Heart right ventricle (tissue), 16 donors: Measurements from ENCODE around the gene CREG1. TPM values are rescaled to one million over a fixed set of nuclear protein-coding genes. Genes with fewer than 3 reads are reported as not detected.
A peak's percentile ranks its signal among the peaks of the same experiment; 100 is the strongest.

Experiments
- ATAC-seq, 8 donors: fragments of 200-7000 bp; cut with Tn5 transposase; one replicate each; pipeline ENCODE4 v1.9.1; 2020; ENCODE audit warnings: mild to moderate bottlenecking in 8 of 8, moderate library complexity in 8 of 8, moderate number of reproducible peaks in 1 of 8
- DNase-seq, 2 donors: peaks; one replicate each; pipeline ENCODE4 v3.0.0-alpha.2; 2020
- H3K27ac ChIP-seq, 10 donors: fragments of 200-600 bp; sonication (generic) in 2 of 10; one replicate each; pipeline versions ENCODE4 v1.5.0 to v1.8.0; 2020 to 2022; ENCODE audit warnings: mild to moderate bottlenecking in 3 of 10
- H3K27me3 ChIP-seq, 7 donors: fragments of 200-600 bp; one replicate each; pipeline ENCODE4 v1.8.0; 2021 to 2022; ENCODE audit warnings: mild to moderate bottlenecking in 2 of 7
- H3K36me3 ChIP-seq, 9 donors: fragments of 200-600 bp; sonication (generic) in 1 of 9; one replicate each; pipeline versions ENCODE4 v1.5.0 to v1.8.0; 2020 to 2022; ENCODE audit warnings: mild to moderate bottlenecking in 2 of 9
- H3K4me1 ChIP-seq, 9 donors: fragments of 200-600 bp; sonication (generic) in 1 of 9; one replicate each; pipeline versions ENCODE4 v1.5.0 to v1.8.0; 2020 to 2022; ENCODE audit warnings: mild to moderate bottlenecking in 4 of 9
- H3K4me3 ChIP-seq, 10 donors: fragments of 200-600 bp; sonication (generic) in 2 of 10; one replicate each; pipeline versions ENCODE4 v1.5.0 to v1.8.0; 2020 to 2022; ENCODE audit warnings: mild to moderate bottlenecking in 7 of 10, moderate library complexity in 2 of 10
- H3K9me3 ChIP-seq, 11 donors: fragments of 200-600 bp in 10 of 11; sonication (generic) in 2 of 11; one replicate each; pipeline versions ENCODE4 v1.5.0 to v1.8.0; 2013 to 2022; ENCODE audit warnings: mild to moderate bottlenecking in 2 of 11, control low read depth in 1 of 11, moderate library complexity in 1 of 11
- WGBS, 2 donors: extraction: QIAGEN DNeasy Blood & Tissue Kit; methylation state at CpG; one replicate each; pipeline ENCODE4 v1.1.7; 2013; ENCODE audit warnings: inconsistent platforms in 1 of 2; 5-methylcytosine and 5-hydroxymethylcytosine counted together
- intact Hi-C, 10 donors: fragments of 100-400 bp; cut with DNase I; formaldehyde crosslinking; loops; one replicate each; pipeline versions ENCODE4 v1.11.1 to v1.14.2; 2022
- polyA plus RNA-seq, 2 donors: library from polyadenylated mRNA; stranded (reverse); fragments of 200-250 nt; gene quantifications; one replicate each; pipeline ENCODE4 v1.2.3, GENCODE V29; 2013
- total RNA-seq, 10 donors: library from RNA; stranded (reverse); fragmentation: NEBNext Ultra II Directional in 3 of 10; extraction: Animal tissue kit (Norgen Biotek cat#: 25700) in 3 of 10; gene quantifications; one replicate each; pipeline versions ENCODE4 v1.2.1 to v1.2.4, GENCODE V29; 2021 to 2023
- TF ChIP-seq, protein P1 (sequence below), 9 donors: fragments of 200-600 bp; sonication (generic) in 2 of 9; IDR thresholded peaks; one replicate each; pipeline versions ENCODE4 v1.5.0 to v1.8.0; 2021 to 2022; ENCODE audit warnings: antibody characterized with exemption in 9 of 9, mild to moderate bottlenecking in 5 of 9, moderate library complexity in 1 of 9
- donor health status: Arrhythmogenic right ventricular cardiomyopathy.
- donor health status: ischemic (EF 13 %, LVEDD 7.1; RV severe dilation, severe dysfunction).
- donor health status: healthy with polysubstance abuse.
- donor health status: DM: no; HTN: yes; CAD: no.
- donor health status: DM: no; HTN: no; CAD: no.
- donor health status: ischemic (EF 25% LVEDD 6.9; RV normal size, moderate dysfunction).
- donor health status: ischemic (EF 25% LVEDD 5.7; RV mildly dilated, moderate dysfunction).
- donor health status: healthy.
- donor health status: DM: yes; HTN: yes; CAD: no.
- donor health status: Ischemic cardiomyopathy.
- donor health status: ischemic (EF 35%, LVEDD 5.7; RV mildly dilated, moderate dysfunction).
- donor health status: nonischemic (EF 11% LVEDD 7.7; RV severe dilation, severe dysfunction).
- donor health status: DM: yes; HTN: yes; CAD: no.
- donor health status: PGD.
- donor health status: ischemic (EF 29% LVEDD 5.4; RV normal size, mild dysfunction).
- donor health status: nonischemic (EF 23%, LVEDD 6.1; RV moderate dilation, normal function).

The CREG1 gene
- total and polyA plus RNA-seq, 12 donors = 30.5 to 113 (median 70.2) TPM

DNA sequence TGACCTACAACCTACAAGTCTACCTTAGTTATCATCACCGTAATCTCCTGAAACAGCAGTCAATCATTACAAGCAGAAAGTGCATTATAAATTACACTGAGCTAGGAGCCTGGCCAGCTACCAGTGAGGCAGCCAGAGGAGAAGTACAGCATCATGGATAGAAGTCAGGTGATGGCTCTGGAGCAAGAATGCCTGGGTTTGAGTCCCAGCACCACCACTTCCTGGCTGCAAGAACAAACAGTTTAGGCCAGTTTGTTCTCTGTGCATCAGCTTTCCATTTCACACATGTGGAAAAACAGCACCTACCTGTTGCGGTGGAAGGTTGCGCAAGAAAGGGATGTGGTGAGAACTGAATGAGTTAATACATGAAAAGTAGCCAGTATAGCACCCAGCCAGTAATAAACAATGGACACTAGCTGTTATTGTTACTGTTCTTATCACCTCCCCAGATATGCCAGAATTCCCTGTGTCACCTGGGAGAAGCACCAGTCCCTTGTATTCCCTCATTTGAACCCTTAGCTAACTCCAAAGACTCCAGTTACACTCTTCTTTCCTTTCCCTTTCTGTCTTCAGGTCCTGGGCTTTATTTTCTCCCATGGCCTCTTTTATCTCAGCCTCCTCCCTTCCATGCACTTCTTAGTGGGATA lies 9.0 kb downstream of the CREG1 start:
- Histone ChIP-seq H3K36me3 (peaks cover 0 to 68% (median 18%) of the 10 kb centered on the region in 9 donors), H3K9me3 (no peaks in the 10 kb centered on the region), H3K4me1 (peaks cover 0 to 81% (median 6%) of the 10 kb centered on the region in 9 donors), H3K27ac (peak overlapping the region in 1 of 10 donors; percentile 28), H3K27me3 (no peaks in the 10 kb centered on the region), H3K4me3 (no peak overlapping the region)
- intact Hi-C loops = loop anchor here in 1 of 10 donors (5.0 kb wide), 1 partner anchor 327 kb away; no protein-coding TSS in a partner anchor
- TF ChIP-seq, protein P1, sequence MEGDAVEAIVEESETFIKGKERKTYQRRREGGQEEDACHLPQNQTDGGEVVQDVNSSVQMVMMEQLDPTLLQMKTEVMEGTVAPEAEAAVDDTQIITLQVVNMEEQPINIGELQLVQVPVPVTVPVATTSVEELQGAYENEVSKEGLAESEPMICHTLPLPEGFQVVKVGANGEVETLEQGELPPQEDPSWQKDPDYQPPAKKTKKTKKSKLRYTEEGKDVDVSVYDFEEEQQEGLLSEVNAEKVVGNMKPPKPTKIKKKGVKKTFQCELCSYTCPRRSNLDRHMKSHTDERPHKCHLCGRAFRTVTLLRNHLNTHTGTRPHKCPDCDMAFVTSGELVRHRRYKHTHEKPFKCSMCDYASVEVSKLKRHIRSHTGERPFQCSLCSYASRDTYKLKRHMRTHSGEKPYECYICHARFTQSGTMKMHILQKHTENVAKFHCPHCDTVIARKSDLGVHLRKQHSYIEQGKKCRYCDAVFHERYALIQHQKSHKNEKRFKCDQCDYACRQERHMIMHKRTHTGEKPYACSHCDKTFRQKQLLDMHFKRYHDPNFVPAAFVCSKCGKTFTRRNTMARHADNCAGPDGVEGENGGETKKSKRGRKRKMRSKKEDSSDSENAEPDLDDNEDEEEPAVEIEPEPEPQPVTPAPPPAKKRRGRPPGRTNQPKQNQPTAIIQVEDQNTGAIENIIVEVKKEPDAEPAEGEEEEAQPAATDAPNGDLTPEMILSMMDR (IDR thresholded peaks at IDR 0.05) = no peak
- WGBS, 2 donors = 97 to 99% methylated on average over 3 of the region's 3 CpGs
- ATAC-seq = no peak
- no peak for DNase-seq

DNA sequence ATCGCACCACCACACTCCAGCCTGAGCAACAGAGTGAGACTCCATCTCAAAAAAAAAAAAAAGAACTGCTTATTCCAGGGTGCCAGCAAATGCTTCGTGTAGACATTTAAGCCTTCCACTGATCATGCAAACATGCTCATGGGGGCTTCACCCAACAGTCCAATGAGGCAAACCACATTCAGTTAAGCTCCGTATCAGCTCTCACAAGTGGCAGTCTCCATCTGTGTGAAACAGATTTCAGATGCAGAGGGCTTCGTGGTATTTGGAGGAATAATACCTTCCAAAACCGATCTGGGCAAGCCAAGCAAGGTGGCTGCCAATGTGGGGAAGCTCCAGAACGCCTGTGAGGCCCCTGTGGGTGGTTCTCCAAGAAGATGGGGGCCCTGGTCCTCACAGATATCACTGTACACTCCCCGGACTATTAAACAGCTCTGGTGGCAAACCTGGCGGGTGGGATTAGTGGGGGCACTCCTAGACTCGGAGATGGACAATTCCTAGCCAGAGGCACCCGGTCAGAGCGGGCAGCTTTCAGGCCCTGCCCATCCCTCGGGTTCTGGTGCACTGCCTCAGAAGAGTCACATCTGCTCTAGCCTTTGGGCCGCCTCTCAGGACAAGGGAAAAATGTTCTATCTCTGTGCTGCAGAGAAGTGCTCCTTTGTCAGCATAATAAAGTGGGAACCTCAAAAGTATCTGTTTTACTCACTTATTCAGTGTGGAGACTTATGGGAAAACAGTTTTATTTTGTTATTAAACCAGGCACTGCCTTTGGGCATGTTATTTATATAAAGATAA lies 10.2 kb downstream of the CREG1 start:
- intact Hi-C loops = loop anchor here in 1 of 10 donors (5.0 kb wide), 1 partner anchor 326 kb away; no protein-coding TSS in a partner anchor
- Histone ChIP-seq H3K36me3 (peaks cover 0 to 68% (median 18%) of the 10 kb centered on the region in 9 donors), H3K4me1 (peaks cover 0 to 80% (median 5%) of the 10 kb centered on the region in 9 donors)

DNA sequence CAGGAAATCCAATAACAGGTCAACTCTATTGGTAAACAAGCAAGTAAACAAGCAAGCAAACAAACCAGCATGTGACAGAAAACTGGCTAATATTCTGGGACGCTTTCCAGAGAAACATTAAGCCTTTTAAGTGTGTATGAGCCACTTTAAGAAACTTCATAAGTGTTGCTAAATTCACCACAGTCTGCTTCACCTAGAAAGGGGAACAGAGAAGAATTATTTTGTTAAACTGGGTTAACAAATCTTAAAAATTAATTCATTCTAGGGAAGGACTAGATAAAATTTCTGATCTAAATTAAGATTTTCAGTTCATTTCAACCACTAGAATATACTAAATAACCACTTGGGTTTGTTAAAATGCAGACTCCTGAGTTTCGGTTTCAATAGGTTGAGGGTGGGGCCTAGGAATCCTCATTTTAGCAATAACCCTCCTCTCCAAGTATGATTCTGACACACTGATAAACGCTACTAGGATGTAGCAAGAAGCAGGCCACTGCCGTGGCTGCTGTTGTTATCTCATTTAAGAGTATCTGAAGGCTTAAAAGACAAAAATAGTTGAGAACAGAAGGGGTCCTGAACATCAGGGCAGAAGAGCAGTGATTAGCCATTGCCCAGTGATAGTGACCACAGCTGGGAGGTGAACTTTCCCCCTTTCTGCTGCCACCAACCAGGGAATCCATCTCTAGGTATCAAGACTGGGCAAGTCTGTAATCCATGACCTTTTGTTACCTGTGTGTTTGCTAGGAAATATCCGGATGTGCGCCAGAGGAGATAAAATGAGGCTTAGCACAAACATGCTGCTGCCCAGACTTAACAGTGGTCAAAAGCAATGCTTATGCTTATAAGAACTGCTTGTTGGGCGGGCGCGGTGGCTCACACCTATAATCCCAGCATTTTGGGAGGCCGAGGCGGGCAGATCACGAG lies 11.2 kb downstream of the CREG1 start:
- Histone ChIP-seq H3K4me3 (no peak overlapping the region), H3K4me1 (peaks cover 0 to 70% (median 0%) of the 10 kb centered on the region in 9 donors), H3K27me3 (no peaks in the 10 kb centered on the region), H3K9me3 (no peaks in the 10 kb centered on the region), H3K27ac (peak overlapping the region in 1 of 10 donors; percentile 38), H3K36me3 (peaks cover 0 to 62% (median 18%) of the 10 kb centered on the region in 9 donors)
- TF ChIP-seq, protein P1 (IDR thresholded peaks at IDR 0.05) = no peak
- intact Hi-C loops = loop anchor here in 1 of 10 donors (5.0 kb wide), 1 partner anchor 325 kb away; no protein-coding TSS in a partner anchor
- ATAC-seq = no peak
- DNase-seq = no peak
- 84 to 85% methylated on average over 12 of the region's 12 CpGs for WGBS, 2 donors

More for the DNA sequence above, 10.2 kb downstream of the CREG1 start:
- 86 to 88% methylated on average over 13 of the region's 13 CpGs for WGBS, 2 donors
- H3K9me3 ChIP-seq = no peaks in the 10 kb centered on the region
- no peaks in the 10 kb centered on the region for H3K27me3 ChIP-seq
- no peak overlapping the region for H3K4me3 ChIP-seq
- ATAC-seq (peak in 4 of 8 donors; percentile 22 to 62 (median 35)), DNase-seq (no peak)
- peak overlapping the region in 1 of 10 donors; percentile 28 for H3K27ac ChIP-seq
- TF ChIP-seq, protein P1 (IDR thresholded peaks at IDR 0.05) = no peak
